NCI-H345 treated with DMSO at 0.1 percent for 48 hours (cell line): ENCODE results near the gene HOXC5.

Experiments used
- DNase-seq: peaks from one replicate; lab custom pipeline; 2025; ENCODE audit not compliant: unreplicated experiment; lab: John Stamatoyannopoulos, UW

The HOXC5 gene

DNA sequence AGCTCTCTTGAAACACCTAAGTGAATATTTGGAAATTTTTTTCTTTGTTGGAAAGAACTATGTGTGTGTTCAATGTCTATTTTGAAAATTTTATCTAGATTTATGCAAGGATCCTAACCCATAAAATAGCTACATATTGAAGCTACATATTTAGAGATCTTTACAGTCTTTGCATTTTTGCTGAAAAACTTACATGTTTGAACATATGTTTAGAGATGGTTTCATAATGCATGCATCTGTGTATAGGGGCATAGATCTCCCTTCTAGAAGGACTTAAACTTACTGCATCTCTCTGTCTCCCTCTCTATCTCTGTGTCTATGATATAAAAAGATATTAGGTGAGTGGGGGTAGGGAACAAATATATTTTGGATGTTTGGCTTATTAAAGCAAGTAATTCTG is 12.6 kb downstream of the HOXC5 start:
- DNase-seq = no peak

DNA sequence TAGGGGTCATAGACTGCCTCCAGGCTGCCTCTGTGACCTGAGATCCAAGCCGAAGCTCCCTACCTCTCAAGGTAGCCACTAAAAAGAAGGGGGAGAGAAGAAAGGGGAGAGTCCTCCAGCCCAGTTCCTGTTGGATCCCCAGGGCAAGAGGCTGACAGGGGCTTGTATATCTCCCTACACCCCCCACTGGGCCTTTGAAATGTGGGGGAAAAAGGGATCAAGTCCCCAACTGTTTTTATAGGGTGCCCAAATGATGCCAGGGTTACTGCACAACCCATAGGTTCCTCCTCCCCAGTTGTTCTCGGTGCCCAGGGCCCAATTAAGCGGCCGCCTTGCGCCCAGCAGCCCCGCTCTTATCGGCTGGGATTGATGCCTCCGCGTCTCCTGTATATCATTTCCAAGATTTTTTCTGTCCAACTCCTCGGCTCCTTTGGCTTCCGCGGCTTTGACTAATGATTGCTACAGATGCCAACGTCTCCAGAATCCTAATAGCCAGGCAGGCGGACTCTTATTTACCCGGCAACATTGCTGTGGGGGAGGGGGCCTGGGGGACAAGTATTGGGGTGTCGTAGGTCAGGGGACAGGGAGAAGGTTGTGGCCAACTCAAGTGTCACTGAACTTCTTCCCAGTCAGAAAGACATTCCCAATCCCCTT is 13.1 kb downstream of the HOXC5 start:
- no peak for DNase-seq

DNA sequence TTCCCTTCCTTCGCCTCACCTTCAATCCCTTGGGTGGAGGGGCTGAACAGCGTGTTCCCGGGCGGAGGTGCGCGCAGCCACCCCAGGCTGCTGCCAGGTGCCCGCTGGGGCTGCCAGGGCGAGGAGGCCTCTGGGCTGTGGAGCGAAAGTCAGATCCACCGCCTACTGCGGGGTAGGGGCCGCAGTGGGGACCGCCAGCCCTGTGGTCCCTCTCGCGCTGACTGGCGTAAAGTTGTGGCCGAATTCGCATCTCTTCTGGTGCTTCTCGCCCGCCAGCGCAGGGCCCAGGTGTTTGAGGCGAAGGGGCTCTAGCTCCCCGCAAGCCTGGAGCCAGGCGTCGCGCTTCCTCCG is 13.9 kb downstream of the HOXC5 start:
- no peak for DNase-seq

DNA sequence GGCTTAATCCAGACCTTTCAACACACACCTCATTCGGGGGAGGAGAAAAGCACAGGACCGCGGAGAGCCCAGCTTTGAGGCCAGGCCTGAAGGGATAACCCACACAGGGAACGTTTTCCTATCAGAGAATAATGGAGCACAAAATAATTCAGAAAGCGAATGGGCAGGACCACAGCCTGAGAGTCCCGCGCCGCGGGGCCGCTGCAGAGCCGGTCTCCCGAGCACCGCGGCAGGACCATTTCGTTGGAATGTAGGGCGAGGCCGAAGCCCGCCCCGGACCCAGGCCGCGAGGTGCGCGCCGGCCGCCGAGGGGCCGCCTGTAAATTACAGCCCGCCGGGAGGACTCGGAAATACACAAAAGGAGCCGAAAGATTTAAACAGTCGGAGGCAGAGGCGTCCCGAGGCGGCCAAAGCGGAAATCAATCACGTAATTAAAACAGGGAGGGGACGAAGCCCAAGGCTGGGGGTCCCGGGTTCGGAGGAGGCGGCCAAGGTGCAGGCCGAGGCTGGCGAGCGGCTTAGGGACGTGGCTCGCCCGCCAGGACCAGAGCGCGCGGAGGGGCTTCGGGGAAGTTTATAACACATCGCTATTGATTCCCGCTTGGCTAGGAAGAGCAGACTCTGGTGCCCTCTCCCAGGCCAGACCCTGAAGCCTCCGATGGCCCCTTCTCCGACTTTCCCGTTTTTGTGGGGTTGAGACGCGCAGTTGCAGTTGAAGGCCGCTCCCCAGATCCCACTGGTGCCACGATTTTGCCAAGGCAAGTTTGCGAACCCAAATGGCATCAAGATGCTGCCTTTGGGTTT is 14.5 kb downstream of the HOXC5 start:
- DNase-seq = no peak

DNA sequence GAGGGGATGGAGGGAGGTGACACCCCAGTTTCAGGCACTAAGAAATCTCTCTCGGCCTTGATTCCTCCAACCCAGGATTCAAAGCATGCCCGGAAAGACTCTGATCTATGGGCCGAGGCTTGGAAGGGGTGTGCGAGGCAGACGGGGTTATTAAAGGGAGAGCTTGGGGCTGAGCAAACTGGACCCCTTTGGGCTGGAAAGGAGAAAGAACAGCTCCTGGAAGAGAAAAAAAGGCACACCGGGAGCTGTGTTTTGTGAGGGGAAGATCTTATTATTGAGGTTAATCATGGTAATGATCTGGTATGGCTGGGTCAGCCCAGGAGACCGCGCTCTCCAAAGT is 15.1 kb downstream of the HOXC5 start:
- DNase-seq = no peak

DNA sequence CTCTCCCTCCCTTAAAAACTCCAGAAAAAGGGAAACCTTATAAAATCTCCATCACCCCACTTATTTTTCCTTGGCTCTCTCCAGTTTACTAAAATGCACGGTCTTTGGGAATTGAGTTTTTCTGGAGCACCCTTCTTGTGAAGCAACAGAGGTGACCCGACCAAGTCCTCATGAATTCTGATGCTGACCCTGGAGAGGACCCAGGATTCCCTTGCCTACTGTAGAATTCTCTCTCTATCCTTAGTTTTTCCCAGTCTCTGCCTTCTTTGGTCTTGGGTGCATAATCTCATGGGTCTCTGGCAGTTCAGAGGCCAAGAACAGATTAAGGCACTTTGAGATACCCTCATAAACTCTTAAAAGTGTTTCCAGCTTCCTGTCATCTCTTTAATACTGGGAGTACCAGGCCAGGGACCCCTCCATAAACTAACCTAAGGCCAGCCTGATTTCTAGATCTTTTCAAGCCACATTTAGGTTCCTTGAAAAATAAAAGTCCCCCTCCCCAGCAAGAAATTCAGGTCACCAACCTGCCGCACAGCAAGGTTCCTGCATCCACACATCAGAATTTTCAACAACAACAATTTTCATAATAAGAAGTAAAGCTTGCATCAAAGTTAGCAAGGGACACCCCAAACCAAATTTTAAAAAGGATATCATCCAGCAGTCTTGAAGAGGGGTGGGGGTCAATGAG is 15.7 kb downstream of the HOXC5 start:
- no peak for DNase-seq

DNA sequence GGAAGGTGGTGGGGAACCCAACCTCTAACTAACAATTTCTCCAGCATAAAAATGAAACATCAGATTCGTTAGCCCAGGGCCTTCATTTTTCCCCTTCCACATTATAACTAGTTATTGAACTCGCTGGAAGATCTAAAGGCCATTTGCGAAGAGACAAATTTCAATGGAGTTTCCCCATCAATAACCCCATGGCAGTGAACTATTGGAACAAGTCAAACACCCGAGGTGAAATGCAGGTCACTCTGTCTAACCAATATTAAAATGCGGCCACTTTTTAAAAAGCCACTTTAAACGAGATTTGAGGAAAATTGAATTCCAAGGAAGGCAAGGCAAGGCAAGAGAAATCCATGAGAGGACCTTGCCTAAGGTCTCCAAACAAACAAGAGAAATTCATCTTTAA is 16.3 kb downstream of the HOXC5 start:
- DNase-seq = no peak

DNA sequence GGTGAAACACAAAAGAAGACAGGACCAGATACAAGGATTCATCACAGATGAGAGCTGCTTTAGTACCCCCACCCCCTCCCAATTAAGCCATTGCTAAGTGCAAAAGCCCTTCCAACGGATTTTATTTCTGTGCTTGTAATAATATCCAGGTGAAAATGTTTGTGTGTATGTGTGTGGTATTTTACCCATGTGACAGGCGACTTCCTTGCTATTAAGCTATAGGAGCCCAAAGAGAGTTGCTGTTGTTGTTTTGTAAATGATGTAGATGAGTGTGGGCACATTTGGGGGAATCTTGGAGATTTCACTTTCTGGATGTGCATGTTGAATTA is 17.6 kb downstream of the HOXC5 start:
- no peak for DNase-seq

DNA sequence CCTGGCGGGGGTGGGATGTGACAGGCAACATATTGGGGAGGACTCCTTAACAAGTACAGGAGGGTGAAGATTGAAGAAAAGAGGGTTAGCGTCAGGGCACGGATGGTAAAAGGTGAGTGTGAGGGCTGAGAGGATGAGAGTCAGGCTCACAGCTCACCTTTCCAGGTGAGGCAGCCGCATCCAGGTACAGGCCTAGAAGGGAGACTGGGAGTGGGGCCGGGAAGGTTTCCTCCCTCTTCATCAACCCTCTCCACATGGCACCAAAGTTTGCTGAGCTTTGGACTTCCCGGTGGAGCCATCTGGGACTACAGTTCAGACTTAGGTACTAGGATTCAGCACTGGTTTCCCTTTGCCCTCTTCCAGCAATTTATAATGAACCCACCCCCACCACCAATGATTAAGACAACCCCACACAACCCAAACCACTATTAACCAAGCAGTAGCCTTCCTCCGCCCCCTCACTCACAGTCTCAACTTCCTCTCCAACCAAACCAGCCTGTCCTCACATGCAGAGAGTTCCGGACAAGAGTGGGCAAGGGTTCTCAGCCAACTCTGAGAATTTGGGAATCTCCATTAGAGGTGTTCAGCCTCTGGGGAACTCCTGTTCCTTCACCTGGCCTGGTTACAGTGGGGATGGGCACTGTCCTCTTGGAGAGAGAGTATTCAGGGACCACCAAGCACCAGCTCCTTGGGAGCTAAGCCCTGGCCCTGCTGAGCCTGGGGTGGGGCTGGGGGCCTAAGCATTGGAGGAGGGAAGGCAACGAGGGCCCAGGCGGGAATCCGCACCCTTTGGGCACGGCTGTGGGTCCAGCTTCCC is 18.4 kb downstream of the HOXC5 start:
- no peak for DNase-seq

DNA sequence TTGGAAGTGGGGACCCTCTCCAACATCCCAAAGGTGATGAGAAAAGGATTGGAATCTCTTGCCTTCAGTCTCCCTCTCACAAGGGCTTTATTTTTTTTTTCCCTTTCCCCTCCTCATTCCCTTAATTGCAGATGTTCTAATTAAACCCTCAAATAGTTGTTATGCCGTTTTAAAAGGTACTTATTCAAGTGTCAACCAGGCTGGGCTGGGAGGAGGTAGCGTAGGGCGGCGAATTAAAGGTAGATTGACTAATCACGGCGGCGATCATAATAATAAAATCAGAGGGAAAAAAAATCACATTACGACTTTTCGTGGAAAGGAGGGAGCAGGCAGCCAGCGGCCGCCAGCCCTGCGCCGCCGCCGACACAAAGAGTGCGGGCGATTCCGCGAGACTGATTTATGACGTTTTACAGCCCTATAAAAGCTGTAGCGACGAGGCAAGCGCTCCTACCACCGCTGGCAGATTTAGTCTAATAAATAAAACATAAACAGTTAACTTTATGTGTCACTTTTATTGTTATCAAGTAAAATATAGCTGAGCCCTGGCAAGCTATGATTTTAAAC is 19.1 kb downstream of the HOXC5 start:
- no peak for DNase-seq

DNA sequence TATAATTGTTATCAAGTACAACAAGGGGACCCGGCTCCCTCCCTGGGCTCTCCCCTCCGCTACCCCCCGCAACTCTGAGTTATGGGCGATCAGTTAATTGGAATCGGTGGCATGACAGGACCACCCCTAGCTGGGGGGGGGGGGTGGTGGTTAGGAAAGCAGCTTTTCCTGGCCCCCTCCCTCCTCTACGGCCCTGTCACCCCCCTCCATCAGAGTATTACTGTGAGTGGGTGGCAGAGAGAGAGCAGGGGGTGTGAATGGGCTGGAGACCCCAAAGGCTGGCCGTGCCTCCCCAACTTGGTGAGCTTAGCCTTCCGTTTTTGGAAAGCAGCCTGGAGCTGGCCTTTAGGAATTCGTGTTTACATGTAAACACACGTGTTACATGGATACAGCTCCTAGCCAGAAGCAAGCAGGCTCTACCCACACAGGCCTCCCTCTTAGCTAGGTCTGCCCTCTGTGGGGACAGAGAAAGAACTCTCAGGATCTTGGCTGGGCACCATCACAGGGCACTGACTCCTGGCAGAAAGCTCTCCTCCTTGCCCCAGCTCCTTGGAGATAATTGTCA is 19.7 kb downstream of the HOXC5 start:
- DNase-seq = no peak

DNA sequence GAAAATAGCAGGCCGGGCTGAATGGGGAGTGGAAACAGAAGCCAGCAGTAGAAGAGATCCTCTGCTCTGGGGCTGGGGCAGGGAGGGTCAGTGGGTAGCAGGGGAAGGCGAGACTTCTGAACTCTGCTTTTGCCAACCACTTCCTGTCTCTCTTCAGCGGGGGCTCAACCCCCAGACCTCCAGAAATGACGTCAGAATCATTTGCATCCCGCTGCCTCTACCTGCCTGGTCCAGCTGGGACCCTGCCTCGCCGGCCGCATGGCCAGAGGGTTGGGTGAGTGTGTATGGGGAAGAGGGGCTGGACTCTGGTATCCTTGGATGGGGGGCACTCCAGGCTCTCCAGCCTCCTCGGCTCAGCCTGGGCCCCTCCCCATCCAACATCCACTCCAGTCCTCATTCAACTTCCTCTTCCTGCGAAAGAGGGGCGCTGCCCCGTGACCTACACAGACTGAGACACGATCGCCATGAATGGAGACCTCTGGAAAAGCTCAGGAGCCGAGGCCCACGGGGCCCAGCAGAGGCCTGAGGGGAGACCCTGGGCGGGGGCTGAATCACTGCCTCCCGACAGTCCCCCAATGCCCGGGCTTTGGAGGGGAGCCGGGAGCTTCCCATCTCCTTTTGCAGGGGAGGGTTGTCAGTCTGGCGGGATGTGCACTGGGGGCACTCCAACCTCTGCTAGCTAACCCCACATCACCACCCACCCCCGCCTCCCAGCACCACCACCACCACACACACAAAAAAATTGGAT is 20.3 kb downstream of the HOXC5 start:
- DNase-seq = no peak

DNA sequence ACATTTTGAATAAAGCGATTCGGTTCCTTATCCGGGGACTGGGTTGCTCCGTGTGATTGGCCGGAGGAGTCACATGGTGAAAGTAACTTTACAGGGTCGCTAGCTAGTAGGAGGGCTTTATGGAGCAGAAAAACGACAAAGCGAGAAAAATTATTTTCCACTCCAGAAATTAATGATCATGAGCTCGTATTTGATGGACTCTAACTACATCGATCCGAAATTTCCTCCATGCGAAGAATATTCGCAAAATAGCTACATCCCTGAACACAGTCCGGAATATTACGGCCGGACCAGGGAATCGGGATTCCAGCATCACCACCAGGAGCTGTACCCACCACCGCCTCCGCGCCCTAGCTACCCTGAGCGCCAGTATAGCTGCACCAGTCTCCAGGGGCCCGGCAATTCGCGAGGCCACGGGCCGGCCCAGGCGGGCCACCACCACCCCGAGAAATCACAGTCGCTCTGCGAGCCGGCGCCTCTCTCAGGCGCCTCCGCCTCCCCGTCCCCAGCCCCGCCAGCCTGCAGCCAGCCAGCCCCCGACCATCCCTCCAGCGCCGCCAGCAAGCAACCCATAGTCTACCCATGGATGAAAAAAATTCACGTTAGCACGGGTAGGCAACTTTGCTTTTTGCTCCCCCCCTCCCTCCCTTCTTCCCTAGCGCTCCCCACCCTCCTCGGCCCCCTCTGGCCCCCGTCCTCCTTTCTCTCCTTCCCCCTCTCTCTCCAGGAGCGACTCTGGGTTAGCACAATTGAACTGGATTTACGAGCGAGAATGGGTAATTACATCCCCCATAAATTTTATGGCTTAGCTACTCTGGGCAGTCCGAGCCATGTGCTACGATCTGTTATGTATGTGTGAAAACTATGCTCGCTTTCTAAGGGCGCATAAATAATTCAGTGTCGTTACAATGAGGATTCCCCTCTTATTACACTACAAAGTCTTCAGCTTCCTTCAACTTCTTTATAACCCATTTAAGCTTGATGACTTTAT is 21.2 kb downstream of the HOXC5 start, which contains the start of gene HOXC4:
TSS of gene HOXC4 (plus strand) at position 85 of the 991 bp plus-strand sequence. CDS start at position 173, 88 bp downstream.
- DNase-seq = no peak

DNA sequence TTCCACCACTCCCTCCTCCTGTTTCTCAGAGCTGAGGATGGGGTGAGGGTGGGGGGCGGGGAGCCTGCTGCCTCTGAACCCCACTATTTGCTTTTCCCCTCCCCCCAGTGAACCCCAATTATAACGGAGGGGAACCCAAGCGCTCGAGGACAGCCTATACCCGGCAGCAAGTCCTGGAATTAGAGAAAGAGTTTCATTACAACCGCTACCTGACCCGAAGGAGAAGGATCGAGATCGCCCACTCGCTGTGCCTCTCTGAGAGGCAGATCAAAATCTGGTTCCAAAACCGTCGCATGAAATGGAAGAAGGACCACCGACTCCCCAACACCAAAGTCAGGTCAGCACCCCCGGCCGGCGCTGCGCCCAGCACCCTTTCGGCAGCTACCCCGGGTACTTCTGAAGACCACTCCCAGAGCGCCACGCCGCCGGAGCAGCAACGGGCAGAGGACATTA is 21.9 kb downstream of the HOXC5 start:
- no peak for DNase-seq

DNA sequence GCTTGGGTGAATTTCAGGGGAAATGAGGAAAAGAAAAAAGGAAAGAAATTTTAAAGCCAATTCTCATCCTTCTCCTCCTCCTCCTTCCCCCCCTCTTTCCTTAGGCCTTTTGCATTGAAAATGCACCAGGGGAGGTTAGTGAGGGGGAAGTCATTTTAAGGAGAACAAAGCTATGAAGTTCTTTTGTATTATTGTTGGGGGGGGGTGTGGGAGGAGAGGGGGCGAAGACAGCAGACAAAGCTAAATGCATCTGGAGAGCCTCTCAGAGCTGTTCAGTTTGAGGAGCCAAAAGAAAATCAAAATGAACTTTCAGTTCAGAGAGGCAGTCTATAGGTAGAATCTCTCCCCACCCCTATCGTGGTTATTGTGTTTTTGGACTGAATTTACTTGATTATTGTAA is 22.7 kb downstream of the HOXC5 start:
- no peak for DNase-seq

DNA sequence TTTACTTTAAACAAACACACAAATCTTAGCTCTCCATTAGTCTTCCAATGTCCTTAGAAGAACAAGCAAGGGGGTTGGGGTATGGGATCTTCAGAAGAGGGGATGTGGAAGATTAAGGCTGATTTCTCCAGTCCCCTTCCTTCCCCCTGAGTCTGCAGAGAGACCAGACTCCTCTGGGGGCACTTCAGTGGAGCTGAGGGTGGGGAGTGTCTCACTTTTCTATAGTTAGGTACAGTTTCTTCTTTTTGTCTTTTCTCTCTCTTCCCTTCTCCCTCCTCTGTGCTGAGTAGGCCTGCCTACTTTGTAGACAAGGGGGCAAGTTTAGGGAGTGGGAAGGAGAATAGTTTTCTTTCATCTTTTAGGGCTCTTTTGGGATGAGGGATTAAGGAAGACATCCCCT is 23.3 kb downstream of the HOXC5 start:
- no peak for DNase-seq

DNA sequence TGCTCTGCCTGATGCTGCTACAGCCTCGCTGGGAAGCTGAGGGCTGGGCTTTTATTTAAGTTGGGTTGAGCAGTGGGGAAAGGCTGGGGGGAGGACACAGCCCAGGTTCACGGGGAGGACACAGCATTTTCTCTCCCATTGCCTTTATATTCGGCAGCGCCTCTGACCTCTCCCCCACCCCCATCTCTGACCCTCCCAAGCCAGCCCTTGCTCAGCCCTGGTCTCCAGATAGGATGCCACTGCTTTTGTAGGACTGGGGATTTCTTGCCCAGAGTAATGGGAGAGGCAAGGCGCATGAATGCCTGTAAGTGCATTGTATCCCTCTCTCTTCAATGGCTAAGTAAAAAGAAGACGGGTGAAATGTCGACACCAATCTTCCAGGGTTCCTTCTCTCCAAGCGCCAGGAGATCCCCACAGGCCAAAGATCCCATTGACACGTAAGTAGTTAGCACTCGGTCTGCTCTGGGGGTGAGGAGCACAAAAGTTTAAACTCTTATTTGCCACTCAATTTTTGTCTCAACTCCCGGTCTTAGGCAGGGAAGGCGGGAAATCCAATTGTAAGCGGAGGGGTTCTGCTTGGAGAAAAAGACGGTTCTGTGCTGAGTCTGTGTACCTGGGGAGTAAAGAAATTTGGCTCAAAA is 25.4 kb downstream of the HOXC5 start:
- DNase-seq = no peak

DNA sequence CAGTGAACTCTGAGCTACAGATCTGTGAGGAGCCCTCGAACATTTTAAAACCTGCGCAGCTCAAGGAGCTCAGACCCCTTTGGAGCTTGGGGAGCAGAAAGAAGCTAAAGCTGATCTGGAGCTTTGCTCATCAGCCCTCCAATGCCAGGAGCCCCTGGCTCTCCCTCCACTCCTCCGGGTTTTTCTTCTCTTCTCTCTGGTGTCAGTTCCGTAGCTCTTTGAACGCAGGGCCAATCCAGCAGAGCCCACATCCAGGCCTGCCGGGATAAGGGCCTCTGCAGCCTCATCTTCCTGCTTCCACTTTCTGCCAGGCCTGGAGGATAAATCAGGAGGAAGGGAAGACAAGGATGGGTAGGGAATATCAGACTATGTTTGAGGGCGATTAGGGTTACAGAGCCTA is 26.8 kb downstream of the HOXC5 start:
- no peak for DNase-seq
